Measurements from ENCODE around the gene WDR5. TPM values are rescaled to one million over a fixed set of nuclear protein-coding genes. Genes with fewer than 3 reads are reported as not detected.

The WDR5 gene
- total and polyA plus RNA-seq, 2 experiments from 2014 or later = 21.0 to 27.3 TPM

DNA sequence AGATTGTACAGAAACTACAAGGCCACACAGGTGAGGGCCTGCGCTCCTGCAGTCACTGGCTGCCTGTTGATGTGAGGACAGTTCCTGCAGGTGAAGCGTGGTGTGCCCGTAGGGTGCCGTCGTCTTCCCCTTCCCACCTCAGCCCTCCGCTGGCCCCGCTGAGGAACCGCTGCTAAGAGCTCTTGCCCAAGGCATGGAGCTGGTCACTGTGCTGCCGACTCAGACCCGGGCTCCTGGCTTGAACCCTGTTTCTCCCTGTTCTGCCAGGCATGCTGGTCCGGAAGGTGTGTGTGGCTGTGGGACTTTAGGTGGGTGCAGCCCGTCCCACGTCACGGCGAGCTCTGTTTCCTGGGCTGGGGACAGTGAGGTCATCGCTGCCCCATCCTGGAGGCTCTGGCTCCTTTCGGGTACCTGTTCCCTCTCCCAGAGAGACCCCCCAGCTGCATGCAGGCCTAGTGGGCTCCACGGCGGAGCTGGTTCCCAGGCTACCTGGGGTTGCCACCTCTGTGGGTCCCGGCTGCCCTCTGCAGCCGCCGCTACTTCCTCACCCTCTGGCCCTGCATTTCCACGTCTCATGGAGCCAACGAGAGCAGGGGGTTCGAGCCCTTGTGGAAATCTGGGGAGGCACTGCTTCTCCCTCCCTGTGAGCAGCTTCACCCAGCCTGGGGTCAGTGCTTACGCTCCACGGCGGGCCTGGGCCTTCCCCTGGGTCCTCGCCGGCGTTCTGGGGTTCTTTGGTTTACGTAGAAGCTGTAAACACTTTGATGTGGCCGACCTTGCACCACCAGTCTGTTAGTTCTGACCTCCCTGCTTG, 20.9 kb downstream of the WDR5 start:
- DNase-seq (ENCODE audit: low read depth in 1 of 2, low spot score in 1 of 2) = no peak
- TF ChIP-seq, protein P1, sequence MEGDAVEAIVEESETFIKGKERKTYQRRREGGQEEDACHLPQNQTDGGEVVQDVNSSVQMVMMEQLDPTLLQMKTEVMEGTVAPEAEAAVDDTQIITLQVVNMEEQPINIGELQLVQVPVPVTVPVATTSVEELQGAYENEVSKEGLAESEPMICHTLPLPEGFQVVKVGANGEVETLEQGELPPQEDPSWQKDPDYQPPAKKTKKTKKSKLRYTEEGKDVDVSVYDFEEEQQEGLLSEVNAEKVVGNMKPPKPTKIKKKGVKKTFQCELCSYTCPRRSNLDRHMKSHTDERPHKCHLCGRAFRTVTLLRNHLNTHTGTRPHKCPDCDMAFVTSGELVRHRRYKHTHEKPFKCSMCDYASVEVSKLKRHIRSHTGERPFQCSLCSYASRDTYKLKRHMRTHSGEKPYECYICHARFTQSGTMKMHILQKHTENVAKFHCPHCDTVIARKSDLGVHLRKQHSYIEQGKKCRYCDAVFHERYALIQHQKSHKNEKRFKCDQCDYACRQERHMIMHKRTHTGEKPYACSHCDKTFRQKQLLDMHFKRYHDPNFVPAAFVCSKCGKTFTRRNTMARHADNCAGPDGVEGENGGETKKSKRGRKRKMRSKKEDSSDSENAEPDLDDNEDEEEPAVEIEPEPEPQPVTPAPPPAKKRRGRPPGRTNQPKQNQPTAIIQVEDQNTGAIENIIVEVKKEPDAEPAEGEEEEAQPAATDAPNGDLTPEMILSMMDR (IDR thresholded peaks at IDR 0.05; ENCODE audit: low read depth, low read length) = no peak
- no peaks in the 10 kb centered on the region for H3K27me3 ChIP-seq
- H3K4me3 ChIP-seq = no peak overlapping the region
- no peaks in the 10 kb centered on the region for H3K4me1 ChIP-seq (ENCODE audit: low read depth)
- H3K27ac ChIP-seq = no peak overlapping the region
- peaks cover 35% of the 10 kb centered on the region for H3K36me3 ChIP-seq
- no peaks in the 10 kb centered on the region for H3K9me3 ChIP-seq (ENCODE audit: low read depth)

DNA sequence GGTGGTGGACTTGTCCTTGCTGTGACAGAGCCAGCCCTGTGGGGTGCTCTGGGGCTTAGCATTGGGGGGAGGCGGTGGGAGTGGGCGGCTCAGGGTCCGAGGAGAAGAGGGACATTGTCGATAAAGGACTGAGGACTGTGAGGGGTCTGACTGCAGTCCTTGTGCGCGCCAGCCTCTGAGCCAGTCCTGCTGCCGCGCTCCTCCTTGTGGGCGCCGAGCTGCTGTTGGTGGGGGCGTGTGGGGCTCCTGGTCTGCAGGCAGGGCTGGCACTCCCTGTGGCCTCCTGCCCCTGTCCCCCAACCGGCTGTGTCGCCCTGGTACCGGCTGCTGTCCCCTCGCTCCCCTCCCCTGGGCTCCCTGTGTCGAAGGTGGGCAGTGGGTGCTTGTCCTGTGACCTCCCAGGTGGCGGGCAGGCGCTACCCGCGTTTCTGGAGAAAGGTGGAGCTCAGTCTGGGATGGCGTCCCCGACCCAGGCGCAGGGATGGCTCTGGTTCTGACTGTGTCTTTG, 21.6 kb downstream of the WDR5 start:
- DNase-seq (ENCODE audit: low read depth in 1 of 2, low spot score in 1 of 2) = no peak
- Histone ChIP-seq H3K27ac (no peak overlapping the region), H3K4me1 (ENCODE audit: low read depth) (no peaks in the 10 kb centered on the region), H3K27me3 (no peaks in the 10 kb centered on the region), H3K36me3 (peaks cover 35% of the 10 kb centered on the region), H3K9me3 (ENCODE audit: low read depth) (no peaks in the 10 kb centered on the region), H3K4me3 (no peak overlapping the region)
- TF ChIP-seq, protein P1 (IDR thresholded peaks at IDR 0.05; ENCODE audit: low read depth, low read length) = no peak

DNA sequence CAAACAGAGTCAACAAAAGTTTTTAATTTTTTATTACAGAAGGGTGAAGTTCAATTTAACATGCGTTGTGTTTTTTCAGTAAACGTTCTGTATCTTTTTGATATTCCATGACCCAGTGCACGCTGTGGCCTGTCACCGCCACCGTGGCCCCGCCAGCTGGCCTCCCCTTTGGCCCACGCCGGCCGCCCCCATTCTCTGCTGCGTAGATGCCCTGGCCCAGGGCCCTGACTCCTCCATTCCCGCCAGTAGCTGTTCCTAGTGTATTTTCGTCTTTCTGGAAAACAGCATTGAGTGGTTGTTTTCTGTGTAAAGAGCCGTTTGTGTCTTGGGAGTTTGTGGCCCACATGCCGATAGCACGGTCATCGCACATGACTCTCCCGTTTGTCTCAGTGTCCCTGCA, 22.4 kb downstream of the WDR5 start:
- H3K4me1 ChIP-seq (ENCODE audit: low read depth) = no peaks in the 10 kb centered on the region
- no peaks in the 10 kb centered on the region for H3K27me3 ChIP-seq
- H3K4me3 ChIP-seq = no peak overlapping the region
- no peak overlapping the region for H3K27ac ChIP-seq
- TF ChIP-seq, protein P1 (IDR thresholded peaks at IDR 0.05; ENCODE audit: low read depth, low read length) = no peak
- DNase-seq (ENCODE audit: low read depth in 1 of 2, low spot score in 1 of 2) = no peak
- H3K9me3 ChIP-seq (ENCODE audit: low read depth) = no peaks in the 10 kb centered on the region
- H3K36me3 ChIP-seq = peaks cover 35% of the 10 kb centered on the region

- H3K27me3 ChIP-seq = no peaks in the 10 kb centered on the region
- TF ChIP-seq, protein P1 (IDR thresholded peaks at IDR 0.05; ENCODE audit: low read depth, low read length) = no peak
- H3K27ac ChIP-seq = no peak overlapping the region
- H3K4me1 ChIP-seq (ENCODE audit: low read depth) = no peaks in the 10 kb centered on the region
- no peak for DNase-seq (ENCODE audit: low read depth in 1 of 2, low spot score in 1 of 2)
- no peaks in the 10 kb centered on the region for H3K9me3 ChIP-seq (ENCODE audit: low read depth)
- no peak overlapping the region for H3K4me3 ChIP-seq
- H3K36me3 ChIP-seq = peaks cover 35% of the 10 kb centered on the region
Observed at GRCh38 chr9:134158753-134159392, 23.0 kb downstream of the WDR5 start.

DNA sequence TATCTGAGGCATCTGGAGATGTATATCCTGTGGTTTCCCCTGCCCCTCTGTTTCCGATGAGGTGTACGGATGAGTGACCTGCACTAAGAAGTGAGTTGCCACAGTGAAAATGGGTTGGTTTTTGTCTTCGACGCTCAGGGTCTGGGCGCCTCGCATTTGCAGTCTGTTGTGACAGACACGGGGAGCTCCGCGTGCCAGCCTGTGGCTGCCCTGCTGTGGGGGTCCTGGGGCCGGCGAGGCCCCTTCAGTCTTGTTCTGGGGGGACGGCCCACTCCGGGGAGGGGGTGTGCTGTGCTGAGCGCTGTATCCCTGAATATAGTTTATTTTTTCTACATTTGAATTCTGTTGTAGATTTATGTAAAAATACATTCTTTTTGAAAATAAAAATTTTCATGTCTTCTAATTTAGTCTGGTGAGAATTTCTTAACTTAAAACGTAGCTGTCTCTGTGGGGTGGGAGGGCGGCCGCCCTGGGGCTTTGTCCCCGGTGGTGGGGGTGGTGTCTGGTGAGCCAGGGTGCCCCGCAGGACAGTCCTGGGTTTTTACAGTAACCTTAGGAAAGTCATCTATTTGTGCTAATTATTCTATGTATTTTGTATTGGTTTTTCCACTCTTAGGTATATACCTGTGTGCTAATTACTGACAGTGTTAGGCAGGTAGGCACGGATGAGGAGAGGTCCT, 23.8 kb downstream of the WDR5 start:
- Histone ChIP-seq H3K27ac (no peak overlapping the region), H3K4me1 (ENCODE audit: low read depth) (no peaks in the 10 kb centered on the region), H3K4me3 (no peak overlapping the region), H3K27me3 (no peaks in the 10 kb centered on the region), H3K36me3 (peaks cover 30% of the 10 kb centered on the region), H3K9me3 (ENCODE audit: low read depth) (no peaks in the 10 kb centered on the region)
- TF ChIP-seq, protein P1 (IDR thresholded peaks at IDR 0.05; ENCODE audit: low read depth, low read length) = no peak
- DNase-seq (ENCODE audit: low read depth in 1 of 2, low spot score in 1 of 2) = no peak

All from cardiac muscle cell (in vitro differentiated cells and primary cell).